Esophagus muscularis mucosa (tissue), 4 donors: Measurements from ENCODE around the gene TTYH3.

Experiments used
- EP300 ChIP-seq: sonication (generic); formaldehyde crosslinking; IDR thresholded peaks from one replicate; pipeline ENCODE4 v1.6.1; 2017; ENCODE audit warnings: antibody characterized with exemption
- POLR2AphosphoS5 ChIP-seq, 2 donors: sonication (generic); formaldehyde crosslinking; IDR thresholded peaks; one replicate each; pipeline ENCODE4 v1.6.1; 2017; ENCODE audit warnings: antibody characterized with exemption in 2 of 2
- TF ChIP-seq, protein P1 (sequence below), 3 experiments: fragments of 200-600 bp in 2 of 3; fragments of 450-650 bp in 1 of 3; sonication (generic) in 2 of 3; IDR thresholded peaks; one replicate each; pipeline ENCODE4 v1.5.1; 2017 to 2019; ENCODE audit warnings: antibody characterized with exemption in 3 of 3, mild to moderate bottlenecking in 2 of 3, moderate library complexity in 1 of 3

DNA sequence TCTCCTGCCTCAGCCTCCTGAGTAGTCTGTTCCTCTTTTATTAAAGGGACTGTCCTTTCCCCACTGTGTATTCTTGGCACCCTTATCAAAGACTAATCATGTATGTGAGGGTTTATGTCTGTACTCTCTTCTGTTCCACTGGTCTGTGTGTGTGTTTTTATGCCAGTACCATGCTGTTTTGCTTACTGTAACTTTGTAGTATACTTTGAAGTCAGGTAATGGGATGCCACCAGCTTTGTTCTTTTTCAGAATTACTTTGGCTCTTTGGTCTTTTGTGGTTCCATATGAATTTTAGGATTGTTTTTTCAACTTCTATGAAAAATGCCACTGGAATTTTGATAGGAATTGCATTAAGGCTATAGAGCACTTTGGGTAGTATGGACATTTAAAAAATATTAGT lies 42.1 kb downstream of the TTYH3 start:
- TF ChIP-seq EP300 (no peak), POLR2AphosphoS5 (IDR thresholded peaks at IDR 0.05) (no peak)
- TF ChIP-seq, protein P1, sequence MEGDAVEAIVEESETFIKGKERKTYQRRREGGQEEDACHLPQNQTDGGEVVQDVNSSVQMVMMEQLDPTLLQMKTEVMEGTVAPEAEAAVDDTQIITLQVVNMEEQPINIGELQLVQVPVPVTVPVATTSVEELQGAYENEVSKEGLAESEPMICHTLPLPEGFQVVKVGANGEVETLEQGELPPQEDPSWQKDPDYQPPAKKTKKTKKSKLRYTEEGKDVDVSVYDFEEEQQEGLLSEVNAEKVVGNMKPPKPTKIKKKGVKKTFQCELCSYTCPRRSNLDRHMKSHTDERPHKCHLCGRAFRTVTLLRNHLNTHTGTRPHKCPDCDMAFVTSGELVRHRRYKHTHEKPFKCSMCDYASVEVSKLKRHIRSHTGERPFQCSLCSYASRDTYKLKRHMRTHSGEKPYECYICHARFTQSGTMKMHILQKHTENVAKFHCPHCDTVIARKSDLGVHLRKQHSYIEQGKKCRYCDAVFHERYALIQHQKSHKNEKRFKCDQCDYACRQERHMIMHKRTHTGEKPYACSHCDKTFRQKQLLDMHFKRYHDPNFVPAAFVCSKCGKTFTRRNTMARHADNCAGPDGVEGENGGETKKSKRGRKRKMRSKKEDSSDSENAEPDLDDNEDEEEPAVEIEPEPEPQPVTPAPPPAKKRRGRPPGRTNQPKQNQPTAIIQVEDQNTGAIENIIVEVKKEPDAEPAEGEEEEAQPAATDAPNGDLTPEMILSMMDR (IDR thresholded peaks at IDR 0.05), result no peak
